Prostate gland (tissue), 2 donors: ENCODE results near the gene CMKLR1.

ENCODE experiments used
- CTCF ChIP-seq, 4 experiments: fragments of 200-600 bp in 2 of 4; fragments of 450-650 bp in 2 of 4; sonication (generic) in 2 of 4; IDR thresholded peaks; 1 replicate in 3 of 4; 2 replicates in 1 of 4; pipeline ENCODE4 v1.5.1; 2016 to 2019; ENCODE audit warnings: antibody characterized with exemption in 4 of 4, mild to moderate bottlenecking in 2 of 4, moderate library complexity in 2 of 4
- POLR2A ChIP-seq: fragments of 450-650 bp; IDR thresholded peaks from one replicate; pipeline ENCODE4 v1.6.1; 2016; ENCODE audit warnings: antibody characterized with exemption, mild to moderate bottlenecking
- POLR2AphosphoS5 ChIP-seq: sonication (generic); formaldehyde crosslinking; IDR thresholded peaks from one replicate; pipeline ENCODE4 v1.6.1; 2017; ENCODE audit warnings: antibody characterized with exemption

GRCh38 chr12:108257610-108258106 lies 81.5 kb downstream of the CMKLR1 start:
- no peak for TF ChIP-seq CTCF (IDR thresholded peaks at IDR 0.05)
- no peak for TF ChIP-seq POLR2AphosphoS5
- no peak for TF ChIP-seq POLR2A
